AG04450 (cell line): Measurements from ENCODE around the gene DOLK. TPM values are rescaled to one million over a fixed set of nuclear protein-coding genes. Genes with fewer than 3 reads are reported as not detected.

Experiments
- CTCF ChIA-PET: fragments of 300-600, 350-600 bp; formaldehyde crosslinking; extraction: SDS; loops from one replicate; lab custom pipeline; 2022; ENCODE audit warnings: antibody characterized with exemption, inconsistent platforms; lab: Charles Lee
- POLR2A ChIA-PET: fragments of 350-600 bp; formaldehyde crosslinking; extraction: SDS; loops from one replicate; lab custom pipeline; 2021; ENCODE audit warnings: antibody characterized with exemption, inconsistent platforms; lab: Yijun Ruan, JAX
- DNase-seq: peaks from one replicate; pipeline ENCODE4 v3.0.0-alpha.2; 2011; ENCODE audit warnings: low read depth, low spot score
- H3K27ac ChIP-seq: one replicate; pipeline ENCODE4 v1.5.1; 2012; ENCODE audit warnings: low read depth, low read length, control low read depth
- H3K27me3 ChIP-seq: one replicate; pipeline ENCODE4 v1.6.0; 2012; ENCODE audit warnings: low read length; ENCODE audit not compliant: control insufficient read depth, insufficient read depth
- H3K4me3 ChIP-seq: 2 replicates; pipeline ENCODE4 v1.5.1; 2011; ENCODE audit warnings: mild to moderate bottlenecking, low read depth, low read length, control low read depth
- H3K9me3 ChIP-seq: 2 replicates; pipeline ENCODE4 v1.5.1; 2012; ENCODE audit warnings: low read length; ENCODE audit not compliant: control insufficient read depth, insufficient read depth
- polyA plus RNA-seq: library from polyadenylated mRNA; depleted of rRNA; stranded (reverse); fragments of >200 nt; gene quantifications from 2 replicates; pipeline ENCODE4 v1.2.3, GENCODE V29; 2011
- TF ChIP-seq, protein P1 (sequence below): IDR thresholded peaks from 2 replicates; pipeline ENCODE4 v1.5.1; 2011; ENCODE audit warnings: low read depth, low read length, control low read depth, inconsistent platforms

The DOLK gene
- polyA plus RNA-seq, 1 experiment, result 31.4 TPM

DNA sequence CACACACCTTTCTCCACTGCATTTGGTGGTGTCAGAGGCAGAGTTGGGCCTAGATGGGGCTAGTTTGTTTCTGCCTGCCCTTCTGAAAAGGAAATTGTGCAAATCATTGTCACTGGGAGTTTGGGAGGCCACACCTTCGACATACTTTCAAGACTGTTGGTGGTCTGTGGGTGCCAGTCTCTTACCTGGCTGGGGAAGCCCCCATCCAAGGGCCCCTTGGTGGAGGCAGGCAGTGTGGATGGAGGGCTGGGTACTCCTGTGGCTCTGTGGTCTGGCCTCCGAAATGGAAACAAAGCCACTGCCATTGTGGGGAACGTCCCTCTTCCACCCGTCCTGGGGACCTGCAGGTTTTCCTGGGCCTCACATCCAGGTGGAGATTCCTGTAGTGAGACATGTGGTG lies 37.5 kb downstream of the DOLK start:
- ChIA-PET CTCF (interaction anchor here (1.8 kb wide), 1 partner anchor 18 kb away, joined by 6 read pairs; no protein-coding TSS in a partner anchor), POLR2A (no interaction called here)
- H3K9me3 ChIP-seq, result peaks cover 19% of the 10 kb centered on the region; the same call in 1 of the 2 replicates
- H3K27ac ChIP-seq, result peak overlapping the region; percentile 31
- no peak for DNase-seq
- no peaks in the 10 kb centered on the region for H3K27me3 ChIP-seq
- no peak overlapping the region for H3K4me3 ChIP-seq
- TF ChIP-seq, protein P1, sequence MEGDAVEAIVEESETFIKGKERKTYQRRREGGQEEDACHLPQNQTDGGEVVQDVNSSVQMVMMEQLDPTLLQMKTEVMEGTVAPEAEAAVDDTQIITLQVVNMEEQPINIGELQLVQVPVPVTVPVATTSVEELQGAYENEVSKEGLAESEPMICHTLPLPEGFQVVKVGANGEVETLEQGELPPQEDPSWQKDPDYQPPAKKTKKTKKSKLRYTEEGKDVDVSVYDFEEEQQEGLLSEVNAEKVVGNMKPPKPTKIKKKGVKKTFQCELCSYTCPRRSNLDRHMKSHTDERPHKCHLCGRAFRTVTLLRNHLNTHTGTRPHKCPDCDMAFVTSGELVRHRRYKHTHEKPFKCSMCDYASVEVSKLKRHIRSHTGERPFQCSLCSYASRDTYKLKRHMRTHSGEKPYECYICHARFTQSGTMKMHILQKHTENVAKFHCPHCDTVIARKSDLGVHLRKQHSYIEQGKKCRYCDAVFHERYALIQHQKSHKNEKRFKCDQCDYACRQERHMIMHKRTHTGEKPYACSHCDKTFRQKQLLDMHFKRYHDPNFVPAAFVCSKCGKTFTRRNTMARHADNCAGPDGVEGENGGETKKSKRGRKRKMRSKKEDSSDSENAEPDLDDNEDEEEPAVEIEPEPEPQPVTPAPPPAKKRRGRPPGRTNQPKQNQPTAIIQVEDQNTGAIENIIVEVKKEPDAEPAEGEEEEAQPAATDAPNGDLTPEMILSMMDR, result no peak

GRCh38 chr9:128908372-128908771 lies 39.0 kb downstream of the DOLK start:
- Histone ChIP-seq H3K27me3 (no peaks in the 10 kb centered on the region), H3K27ac (no peak overlapping the region), H3K9me3 (peaks cover 19% of the 10 kb centered on the region; the same call in 1 of the 2 replicates), H3K4me3 (no peak overlapping the region)
- POLR2A ChIA-PET, result no interaction called here
- TF ChIP-seq, protein P1, result no peak
- no peak for DNase-seq
- CTCF ChIA-PET, result interaction anchor here (0.5 to 1.8 kb wide), 2 partner anchors 20 to 237 kb away, joined by 3 to 6 read pairs; no protein-coding TSS in a partner anchor

DNA sequence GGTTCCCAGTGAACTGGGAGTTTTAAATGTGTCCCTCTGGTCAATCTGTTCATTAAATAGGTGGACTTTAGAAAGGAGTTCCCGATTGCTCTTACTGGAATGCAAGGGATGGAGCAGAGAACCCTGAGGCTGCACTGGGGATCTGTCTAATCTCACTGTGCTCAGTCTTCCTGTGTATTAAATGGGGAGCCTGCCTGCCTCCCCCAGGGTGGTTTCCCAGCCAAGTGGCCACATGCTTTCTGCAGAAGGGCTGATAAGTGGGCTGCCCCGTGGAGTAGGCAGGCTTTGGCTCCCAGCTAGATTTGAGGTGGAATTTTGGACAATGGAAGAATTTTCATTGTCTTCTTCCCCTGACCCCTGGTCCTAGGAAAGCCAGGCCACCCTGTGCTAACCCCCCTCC lies 40.7 kb downstream of the DOLK start:
- no peak overlapping the region for H3K4me3 ChIP-seq
- DNase-seq, result no peak
- POLR2A ChIA-PET, result no interaction called here
- TF ChIP-seq, protein P1, result no peak
- no peaks in the 10 kb centered on the region for H3K27me3 ChIP-seq
- CTCF ChIA-PET, result no interaction called here
- H3K27ac ChIP-seq, result no peak overlapping the region
- H3K9me3 ChIP-seq, result peaks cover 19% of the 10 kb centered on the region; the same call in 1 of the 2 replicates

DNA sequence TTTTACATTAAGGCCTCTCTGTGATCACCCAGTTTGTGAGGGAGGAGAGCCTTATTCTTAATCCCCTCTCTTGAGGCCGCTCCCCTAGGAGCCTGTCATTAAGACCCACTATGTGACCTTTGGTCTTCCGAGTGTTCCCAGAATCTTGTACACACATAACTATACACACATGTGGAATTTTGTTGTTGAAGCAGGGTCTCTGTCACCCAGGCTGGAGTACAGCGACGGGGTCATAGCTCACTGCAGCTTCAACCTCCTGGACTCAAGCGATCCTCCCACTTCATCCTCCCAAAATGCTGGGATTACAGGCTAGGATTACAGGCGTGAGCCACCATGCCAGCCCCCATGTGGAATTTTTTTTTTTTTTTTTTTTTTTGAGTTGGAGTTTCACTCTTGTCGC lies 41.4 kb downstream of the DOLK start:
- H3K9me3 ChIP-seq, result peaks cover 19% of the 10 kb centered on the region; the same call in 1 of the 2 replicates
- TF ChIP-seq, protein P1, result no peak
- no peaks in the 10 kb centered on the region for H3K27me3 ChIP-seq
- H3K27ac ChIP-seq, result no peak overlapping the region
- no peak for DNase-seq
- ChIA-PET POLR2A (no interaction called here), CTCF (interaction anchor here (1.0 kb wide), 1 partner anchor 22 kb away, joined by 3 read pairs; no protein-coding TSS in a partner anchor)
- no peak overlapping the region for H3K4me3 ChIP-seq

- ChIA-PET CTCF (interaction anchor here (0.7 kb wide), 1 partner anchor 21 kb away, joined by 4 read pairs; no protein-coding TSS in a partner anchor), POLR2A (interaction anchor here (0.6 kb wide), 1 partner anchor 166 kb away, joined by 3 read pairs; no protein-coding TSS in a partner anchor)
- Histone ChIP-seq H3K4me3 (no peak overlapping the region), H3K27me3 (no peaks in the 10 kb centered on the region), H3K27ac (peak overlapping the region; percentile 34), H3K9me3 (peaks cover 17% of the 10 kb centered on the region; the same call in 1 of the 2 replicates)
- no peak for DNase-seq
- TF ChIP-seq, protein P1, result no peak
These were observed 43.4 kb downstream of the DOLK start for GRCh38 chr9:128903871-128904620.
